Stimulated activated CD4-positive, alpha-beta T cell treated with anti-CD3 and anti-CD28 coated beads, Interleukin-1b, Interleukin-23, amount 100 ng/mL, for 1 hour (primary cell): ENCODE data around the gene TMEM37.

Source experiments
- DNase-seq, 2 donors: peaks; one replicate each; pipeline ENCODE4 v3.0.0-alpha.2; 2020; ENCODE audit warnings: low read depth in 2 of 2

Gene TMEM37

GRCh38 chr2:119419065-119419464 lies 12.6 kb upstream of the TMEM37 start:
- no peak for DNase-seq

DNA sequence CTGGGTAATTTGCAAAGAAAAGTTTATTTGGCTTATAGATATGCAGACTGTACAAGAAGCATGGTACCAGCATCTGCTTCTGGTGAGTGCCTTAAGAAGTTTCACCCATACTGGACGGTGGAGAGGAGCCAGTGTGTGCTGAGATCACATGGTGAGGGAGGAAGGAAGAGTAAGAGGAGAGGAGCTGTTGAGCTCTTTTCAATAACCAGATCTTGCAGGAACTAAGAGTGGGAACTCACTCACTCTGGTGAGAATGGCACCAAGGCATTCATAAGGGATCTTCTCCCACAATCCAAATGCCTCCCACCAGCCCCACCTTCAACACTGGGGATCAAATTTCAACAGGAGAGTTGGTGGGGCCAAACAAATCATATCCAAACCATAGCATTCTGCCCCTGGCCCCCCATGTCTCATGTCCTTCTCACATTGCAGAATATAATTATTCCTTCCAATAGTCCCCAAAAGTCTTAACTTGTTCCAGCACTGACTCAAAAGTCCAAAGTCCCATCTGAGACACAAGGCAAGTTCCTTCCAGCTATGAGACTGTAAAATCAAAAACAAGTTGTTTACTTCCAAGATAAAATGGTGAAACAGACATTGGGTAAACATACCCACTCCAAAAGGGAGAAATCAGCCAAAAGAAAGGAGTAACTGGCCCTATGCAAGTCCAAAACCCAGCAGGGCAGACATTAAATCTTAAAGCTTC lies 11.7 kb upstream of the TMEM37 start:
- no peak for DNase-seq

DNA sequence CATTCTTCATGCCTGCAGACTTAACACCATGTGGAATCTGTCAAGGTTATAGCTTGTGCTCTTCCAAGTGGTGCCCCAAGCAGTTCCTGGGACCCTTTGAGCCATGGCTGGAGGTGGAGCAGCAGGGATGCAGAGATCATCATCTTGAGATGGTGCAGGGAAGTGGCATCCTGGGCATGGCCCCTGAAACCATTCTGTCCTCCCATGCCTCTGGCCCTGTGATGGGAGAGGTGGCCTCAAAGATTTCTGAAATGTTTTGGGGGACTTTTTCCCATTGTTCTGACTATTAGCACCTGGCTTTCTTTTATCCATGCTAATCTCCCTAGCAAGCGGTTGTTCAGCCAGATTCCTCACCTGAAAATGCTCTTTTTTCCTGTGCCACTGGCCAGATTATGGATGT lies 10.3 kb upstream of the TMEM37 start:
- no peak for DNase-seq

- no peak for DNase-seq
Observed at GRCh38 chr2:119421741-119422140, 9.9 kb upstream of the TMEM37 start.

DNA sequence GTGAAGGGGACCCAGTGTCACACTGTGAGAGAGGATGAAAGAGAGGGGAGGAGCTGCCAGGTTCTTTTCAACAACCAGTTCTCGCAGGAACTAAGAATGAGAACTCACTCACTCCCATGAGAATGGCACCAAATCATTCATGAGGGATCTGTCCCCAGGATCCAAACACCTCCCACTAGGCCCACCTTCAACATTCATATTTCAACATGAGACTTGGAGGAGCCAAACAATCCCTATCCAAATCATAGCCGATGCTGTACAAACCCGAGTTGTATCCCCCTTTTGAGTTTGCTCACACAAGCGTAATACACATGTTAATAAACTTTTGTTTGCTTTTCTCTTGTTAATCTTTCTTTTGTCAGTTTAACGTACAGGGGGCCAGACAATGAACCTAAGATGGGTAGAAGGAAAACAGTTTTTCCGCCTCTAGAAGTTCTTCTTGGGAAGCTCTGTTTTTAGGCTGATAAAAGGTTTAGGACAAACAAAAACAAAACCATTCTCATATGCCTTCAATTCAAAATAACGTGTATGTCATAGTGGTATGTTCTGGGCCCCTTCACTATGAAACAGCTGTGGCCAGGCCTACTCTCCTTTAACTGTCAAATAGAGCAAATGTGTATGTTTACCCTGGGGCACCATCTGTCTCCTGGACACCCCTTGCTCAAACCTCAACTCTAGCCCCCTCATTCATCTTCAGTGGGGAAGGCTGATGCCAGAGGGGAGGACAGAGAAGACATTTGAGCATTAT lies 9.1 kb upstream of the TMEM37 start:
- no peak for DNase-seq

GRCh38 chr2:119423108-119423444 lies 8.6 kb upstream of the TMEM37 start:
- DNase-seq = no peak

- DNase-seq = no peak
Observed at GRCh38 chr2:119423811-119424210, 7.8 kb upstream of the TMEM37 start.

DNA sequence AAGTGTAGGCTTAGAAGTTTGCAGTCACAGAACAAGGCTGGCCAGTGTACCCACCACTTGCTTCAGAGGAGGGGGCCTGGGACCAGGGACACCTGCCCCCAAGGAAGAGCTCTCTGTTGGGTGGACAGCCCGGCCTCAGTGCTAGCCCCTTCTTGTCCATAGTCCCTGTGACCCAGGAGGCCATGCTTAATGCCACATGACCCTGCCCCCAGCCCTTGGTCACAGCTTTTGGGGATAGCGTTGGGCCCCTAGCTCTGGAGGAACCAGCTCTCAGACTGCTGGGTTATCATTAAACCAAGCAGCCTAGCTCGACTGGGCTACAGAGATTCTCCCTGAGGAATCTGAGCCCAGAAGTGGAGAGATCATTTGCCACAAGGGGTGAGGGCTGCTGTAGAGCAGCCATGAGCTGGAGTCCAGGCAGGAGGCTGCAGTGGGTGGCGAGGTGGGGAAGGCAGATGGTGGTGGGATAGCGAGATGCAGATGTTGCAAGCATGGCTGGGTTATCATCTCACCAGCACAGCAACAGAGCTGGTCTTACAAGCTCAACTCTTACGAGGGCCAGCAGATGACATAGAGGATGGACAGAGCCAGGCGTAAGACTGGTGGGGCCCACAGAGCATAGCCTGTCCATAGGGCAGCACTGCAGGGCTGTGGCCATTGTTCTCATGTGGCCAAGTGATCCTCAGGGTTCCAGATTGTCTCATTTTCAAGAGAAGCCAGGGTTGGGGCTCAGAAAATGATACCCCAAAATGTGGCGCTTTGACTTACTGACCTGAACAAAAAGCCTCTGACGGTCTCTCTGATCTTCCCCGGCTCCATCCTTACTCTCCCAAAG lies 7.2 kb upstream of the TMEM37 start:
- DNase-seq = no peak

DNA sequence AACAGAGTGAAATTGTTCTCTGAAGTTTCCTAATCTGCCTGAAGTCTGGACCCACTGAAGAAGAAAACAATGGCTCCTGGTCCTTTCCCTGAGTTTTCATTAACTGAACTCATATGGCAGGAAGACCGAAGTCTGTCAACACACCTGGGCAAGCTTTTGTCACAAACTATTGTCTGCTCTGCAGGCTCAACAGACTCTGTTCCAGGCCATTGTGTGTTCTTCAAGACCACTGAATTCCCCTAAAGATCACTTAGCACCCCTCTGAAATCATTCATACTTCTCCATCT lies 6.6 kb upstream of the TMEM37 start:
- DNase-seq = no peak

DNA sequence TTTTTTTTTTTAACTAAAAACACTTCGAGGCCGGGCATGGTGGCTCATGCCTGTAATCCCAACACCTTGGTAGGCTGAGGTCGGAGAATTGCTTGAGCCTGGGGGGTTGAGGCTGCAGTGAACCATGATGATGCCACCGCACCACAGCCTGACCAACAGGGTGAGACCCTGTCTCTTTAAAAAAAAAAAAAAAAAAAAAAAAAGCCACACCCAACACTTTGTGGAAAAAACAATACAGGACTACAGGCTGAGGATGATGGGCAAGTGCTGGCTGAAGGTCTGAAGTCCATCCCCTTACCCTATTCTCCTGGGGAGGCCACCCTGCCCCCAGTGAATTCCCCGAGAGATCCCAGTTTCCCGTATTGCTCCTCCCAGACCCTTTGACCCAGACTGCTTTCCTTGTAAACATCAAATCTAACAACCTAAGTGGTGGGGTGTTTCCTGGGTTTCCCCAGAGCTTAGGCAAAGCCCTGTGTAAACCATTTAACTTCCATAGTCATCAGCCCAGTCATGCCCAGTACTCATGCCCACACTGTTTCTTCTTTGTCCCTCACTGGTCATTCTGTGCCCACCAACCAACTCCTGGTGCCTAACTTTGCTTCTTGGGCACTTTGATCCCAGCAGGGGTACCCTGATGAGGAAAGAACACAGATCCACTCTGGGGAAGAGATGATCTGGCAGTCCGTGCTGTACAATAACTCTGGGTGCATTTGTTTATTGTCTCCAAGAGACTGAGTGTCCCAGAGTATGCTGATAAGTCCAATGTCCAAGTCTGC lies 5.8 kb upstream of the TMEM37 start:
- DNase-seq = no peak

DNA sequence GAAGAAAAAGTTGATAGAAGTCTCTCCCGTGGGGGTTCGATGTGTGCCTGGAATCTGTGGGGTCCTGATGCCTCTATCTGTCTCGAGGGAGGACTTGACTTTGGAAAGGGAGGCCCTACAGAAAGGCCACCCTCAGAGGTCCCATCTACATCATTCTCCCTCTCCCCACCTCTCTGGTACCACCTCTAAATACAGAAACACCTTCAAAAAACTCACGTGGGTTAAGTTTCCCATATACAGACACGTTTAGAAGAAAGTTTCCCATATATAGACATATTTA lies 5.3 kb upstream of the TMEM37 start:
- no peak for DNase-seq

- DNase-seq = no peak
Observed at GRCh38 chr2:119426801-119427395, 4.8 kb upstream of the TMEM37 start.

GRCh38 chr2:119427756-119428155 lies 3.9 kb upstream of the TMEM37 start:
- no peak for DNase-seq

DNA sequence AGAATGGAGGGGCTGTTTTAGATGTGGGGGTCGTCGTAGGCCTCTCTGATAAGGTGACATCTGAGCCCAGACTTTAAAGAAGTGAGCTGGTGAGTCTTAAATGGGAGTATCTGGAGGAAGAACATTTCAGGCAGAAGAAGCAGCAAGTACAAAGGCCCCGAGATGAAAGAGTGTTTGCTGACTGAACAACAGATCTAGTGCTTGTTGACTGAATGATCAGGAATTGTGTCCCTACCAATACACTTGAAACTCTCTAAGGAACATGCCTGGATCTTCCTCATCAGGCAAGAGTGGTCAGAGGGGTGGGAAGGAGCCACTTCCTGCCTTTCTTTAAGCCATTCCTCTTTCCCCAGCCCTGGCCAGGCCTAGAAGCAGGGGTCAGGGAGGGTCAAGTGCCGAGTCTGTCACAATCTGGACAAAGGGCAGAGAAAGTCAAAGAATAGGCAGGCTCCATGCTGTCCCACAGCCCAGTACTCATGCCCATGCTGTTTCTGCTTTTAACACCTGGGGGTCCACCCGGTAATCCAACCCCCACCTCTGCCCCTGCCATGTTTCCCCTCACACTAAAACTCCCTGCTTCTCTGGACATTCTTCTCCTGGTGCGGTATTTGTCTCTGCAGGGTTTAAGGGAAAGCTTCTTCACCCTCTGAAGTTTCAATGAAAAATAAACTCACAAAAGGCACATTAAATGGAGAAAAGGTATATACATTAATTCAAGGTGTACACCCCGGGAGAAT lies 3.0 kb upstream of the TMEM37 start:
- no peak for DNase-seq

GRCh38 chr2:119429225-119429981 lies 2.3 kb upstream of the TMEM37 start:
- no peak for DNase-seq

GRCh38 chr2:119430023-119430498 lies 1.6 kb upstream of the TMEM37 start:
- no peak for DNase-seq

DNA sequence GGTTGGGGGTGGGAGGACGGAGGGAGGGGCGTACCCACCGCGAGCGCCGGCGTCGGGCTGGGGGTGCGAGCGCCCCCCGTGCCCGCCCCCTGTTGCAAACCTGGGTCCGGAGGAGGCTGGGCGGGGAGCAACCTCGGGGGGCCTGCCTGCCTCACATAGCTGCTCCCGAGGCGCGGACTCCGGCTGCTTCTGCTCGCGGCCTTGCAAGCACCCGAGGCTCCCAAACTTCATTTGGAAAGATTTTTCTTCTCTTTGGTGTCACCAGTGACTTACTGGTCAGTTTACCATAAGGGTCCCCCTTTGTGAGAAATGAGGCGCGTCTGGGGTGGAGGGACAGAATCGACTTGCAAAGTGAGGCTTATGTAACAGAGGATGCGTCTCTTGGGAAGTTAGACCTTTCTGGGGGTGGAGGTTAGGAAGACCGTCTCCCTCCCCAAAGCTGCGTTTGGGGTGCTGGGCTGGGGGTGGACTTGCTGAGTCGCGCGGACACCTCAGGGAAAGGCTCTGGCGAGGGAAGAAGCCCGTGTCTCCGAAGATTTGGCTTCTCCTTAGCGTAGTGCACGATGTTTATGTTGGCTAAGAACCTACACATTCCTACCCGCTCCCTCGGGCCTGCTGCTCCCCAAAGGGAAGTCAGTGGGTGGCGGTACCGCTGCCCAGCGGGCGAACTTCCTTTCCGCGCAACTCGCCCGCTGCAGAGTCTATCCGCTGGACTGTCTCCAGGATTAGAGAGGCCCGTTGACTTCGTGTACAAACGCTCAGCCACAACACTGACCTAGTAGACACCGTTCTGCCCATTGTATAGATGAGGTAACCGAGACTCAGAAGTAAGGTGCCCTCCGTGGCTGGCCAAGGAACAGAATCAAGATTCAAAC lies 559 bp downstream of the TMEM37 start:
- DNase-seq = no peak

GRCh38 chr2:119432851-119433522 lies 1.3 kb downstream of the TMEM37 start:
- no peak for DNase-seq
